ENCODE results near the gene CALHM1. TPM values are rescaled to one million over a fixed set of nuclear protein-coding genes. Genes with fewer than 3 reads are reported as not detected.
A peak's percentile ranks its signal among the peaks of the same experiment; 100 is the strongest.

The CALHM1 gene
- total and polyA plus RNA-seq, 5 donors from 2014 or later = not detected

GRCh38 chr10:103470761-103471653 lies 12.3 kb upstream of the CALHM1 start:
- Mint-ChIP-seq H3K36me3 (no peaks in the 10 kb centered on the region), H3K27me3 (peaks cover 10% of the 10 kb centered on the region), H3K4me1 (peaks cover 0 to 60% (median 34%) of the 10 kb centered on the region in 4 donors), H3K9me3 (no peaks in the 10 kb centered on the region), H3K4me3 (peak overlapping the region; percentile 76 to 82 (median 81)), H3K27ac (peak overlapping the region; percentile 85 to 97 (median 95))
- H3K27ac ChIP-seq (ENCODE audit: insufficient read depth, low read length, poor library complexity, severe bottlenecking) = peak overlapping the region; percentile 72
- ATAC-seq (ENCODE audit: low read depth in 2 of 2) = peak; percentile 93 to 96
- H3K4me3 ChIP-seq (ENCODE audit: low read depth, low read length) = no peak overlapping the region
- no peaks in the 10 kb centered on the region for H3K36me3 ChIP-seq (ENCODE audit: control insufficient read depth, insufficient read depth, low read length)
- no peaks in the 10 kb centered on the region for H3K9me3 ChIP-seq (ENCODE audit: control insufficient read depth in 2 of 2, low read length in 2 of 2)
- H3K4me1 ChIP-seq (ENCODE audit: control insufficient read depth, insufficient read depth, low read length, poor library complexity, severe bottlenecking) = peaks cover 25% of the 10 kb centered on the region
- H3K27me3 ChIP-seq (ENCODE audit: control insufficient read depth, insufficient read depth, low read length) = no peaks in the 10 kb centered on the region
- DNase-seq = peak; percentile 51 to 95 (median 67)

- H3K4me1 ChIP-seq (ENCODE audit: control insufficient read depth, insufficient read depth, low read length, poor library complexity, severe bottlenecking) = peaks cover 25% of the 10 kb centered on the region
- no peaks in the 10 kb centered on the region for H3K9me3 ChIP-seq (ENCODE audit: control insufficient read depth in 2 of 2, low read length in 2 of 2)
- H3K36me3 ChIP-seq (ENCODE audit: control insufficient read depth, insufficient read depth, low read length) = no peaks in the 10 kb centered on the region
- H3K4me3 ChIP-seq (ENCODE audit: low read depth, low read length) = no peak overlapping the region
- no peaks in the 10 kb centered on the region for H3K36me3 Mint-ChIP-seq
- no peak overlapping the region for H3K4me3 Mint-ChIP-seq
- no peak for DNase-seq
- peaks cover 10% of the 10 kb centered on the region for H3K27me3 Mint-ChIP-seq
- no peak overlapping the region for H3K27ac ChIP-seq (ENCODE audit: insufficient read depth, low read length, poor library complexity, severe bottlenecking)
- H3K4me1 Mint-ChIP-seq = peaks cover 0 to 60% (median 34%) of the 10 kb centered on the region in 4 donors
- no peak for ATAC-seq (ENCODE audit: low read depth in 2 of 2)
- H3K27me3 ChIP-seq (ENCODE audit: control insufficient read depth, insufficient read depth, low read length) = no peaks in the 10 kb centered on the region
- H3K27ac Mint-ChIP-seq = peak overlapping the region; percentile 78 to 90 (median 83)
- no peaks in the 10 kb centered on the region for H3K9me3 Mint-ChIP-seq
These were observed 10.5 kb upstream of the CALHM1 start for GRCh38 chr10:103469201-103469600.

GRCh38 chr10:103467406-103467805 lies 8.7 kb upstream of the CALHM1 start:
- Mint-ChIP-seq H3K4me1 (peaks cover 0 to 52% (median 33%) of the 10 kb centered on the region in 4 donors), H3K27ac (peak overlapping the region; percentile 7 to 93 (median 78)), H3K9me3 (no peaks in the 10 kb centered on the region), H3K4me3 (peak overlapping the region in 2 of 4 donors; percentile 17 to 61), H3K27me3 (peaks cover 9% of the 10 kb centered on the region), H3K36me3 (no peaks in the 10 kb centered on the region)
- Histone ChIP-seq H3K27me3 (ENCODE audit: control insufficient read depth, insufficient read depth, low read length) (no peaks in the 10 kb centered on the region), H3K4me3 (ENCODE audit: low read depth, low read length) (no peak overlapping the region), H3K4me1 (ENCODE audit: control insufficient read depth, insufficient read depth, low read length, poor library complexity, severe bottlenecking) (peaks cover 21% of the 10 kb centered on the region), H3K9me3 (ENCODE audit: control insufficient read depth in 2 of 2, low read length in 2 of 2) (no peaks in the 10 kb centered on the region), H3K36me3 (ENCODE audit: control insufficient read depth, insufficient read depth, low read length) (no peaks in the 10 kb centered on the region), H3K27ac (ENCODE audit: insufficient read depth, low read length, poor library complexity, severe bottlenecking) (no peak overlapping the region)
- ATAC-seq (ENCODE audit: low read depth in 2 of 2) (no peak), DNase-seq (no peak)

GRCh38 chr10:103466734-103467133 lies 8.0 kb upstream of the CALHM1 start:
- no peak for DNase-seq
- no peaks in the 10 kb centered on the region for H3K9me3 ChIP-seq (ENCODE audit: control insufficient read depth in 2 of 2, low read length in 2 of 2)
- Mint-ChIP-seq H3K27ac (peak overlapping the region in 2 of 3 donors; percentile 35 to 93), H3K9me3 (no peaks in the 10 kb centered on the region), H3K4me1 (peaks cover 0 to 45% (median 28%) of the 10 kb centered on the region in 4 donors), H3K27me3 (peaks cover 9% of the 10 kb centered on the region), H3K4me3 (no peak overlapping the region), H3K36me3 (no peaks in the 10 kb centered on the region)
- H3K4me1 ChIP-seq (ENCODE audit: control insufficient read depth, insufficient read depth, low read length, poor library complexity, severe bottlenecking) = peaks cover 14% of the 10 kb centered on the region
- no peaks in the 10 kb centered on the region for H3K36me3 ChIP-seq (ENCODE audit: control insufficient read depth, insufficient read depth, low read length)
- no peak for ATAC-seq (ENCODE audit: low read depth in 2 of 2)
- no peaks in the 10 kb centered on the region for H3K27me3 ChIP-seq (ENCODE audit: control insufficient read depth, insufficient read depth, low read length)
- no peak overlapping the region for H3K4me3 ChIP-seq (ENCODE audit: low read depth, low read length)
- no peak overlapping the region for H3K27ac ChIP-seq (ENCODE audit: insufficient read depth, low read length, poor library complexity, severe bottlenecking)

GRCh38 chr10:103465411-103466179 lies 6.9 kb upstream of the CALHM1 start:
- H3K4me1 ChIP-seq (ENCODE audit: control insufficient read depth, insufficient read depth, low read length, poor library complexity, severe bottlenecking) = peaks cover 3% of the 10 kb centered on the region
- H3K4me3 Mint-ChIP-seq = no peak overlapping the region
- no peak overlapping the region for H3K4me3 ChIP-seq (ENCODE audit: low read depth, low read length)
- H3K27me3 Mint-ChIP-seq = peaks cover 8% of the 10 kb centered on the region
- DNase-seq (no peak), ATAC-seq (ENCODE audit: low read depth in 2 of 2) (no peak)
- no peaks in the 10 kb centered on the region for H3K27me3 ChIP-seq (ENCODE audit: control insufficient read depth, insufficient read depth, low read length)
- H3K9me3 Mint-ChIP-seq = no peaks in the 10 kb centered on the region
- no peaks in the 10 kb centered on the region for H3K36me3 Mint-ChIP-seq
- H3K4me1 Mint-ChIP-seq = peaks cover 0 to 33% (median 19%) of the 10 kb centered on the region in 4 donors
- H3K27ac ChIP-seq (ENCODE audit: insufficient read depth, low read length, poor library complexity, severe bottlenecking) = no peak overlapping the region
- H3K36me3 ChIP-seq (ENCODE audit: control insufficient read depth, insufficient read depth, low read length) = no peaks in the 10 kb centered on the region
- no peak overlapping the region for H3K27ac Mint-ChIP-seq
- no peaks in the 10 kb centered on the region for H3K9me3 ChIP-seq (ENCODE audit: control insufficient read depth in 2 of 2, low read length in 2 of 2)

GRCh38 chr10:103463499-103463898 lies 4.8 kb upstream of the CALHM1 start:
- Mint-ChIP-seq H3K27me3 (peaks cover 4% of the 10 kb centered on the region), H3K4me3 (no peak overlapping the region), H3K36me3 (no peaks in the 10 kb centered on the region), H3K9me3 (no peaks in the 10 kb centered on the region), H3K27ac (no peak overlapping the region), H3K4me1 (peaks cover 0 to 22% (median 8%) of the 10 kb centered on the region in 4 donors)
- H3K4me3 ChIP-seq (ENCODE audit: low read depth, low read length) = no peak overlapping the region
- ATAC-seq (ENCODE audit: low read depth in 2 of 2) (no peak), DNase-seq (no peak)
- no peaks in the 10 kb centered on the region for H3K36me3 ChIP-seq (ENCODE audit: control insufficient read depth, insufficient read depth, low read length)
- H3K27ac ChIP-seq (ENCODE audit: insufficient read depth, low read length, poor library complexity, severe bottlenecking) = no peak overlapping the region
- H3K4me1 ChIP-seq (ENCODE audit: control insufficient read depth, insufficient read depth, low read length, poor library complexity, severe bottlenecking) = peaks cover 7% of the 10 kb centered on the region
- no peaks in the 10 kb centered on the region for H3K9me3 ChIP-seq (ENCODE audit: control insufficient read depth in 2 of 2, low read length in 2 of 2)
- H3K27me3 ChIP-seq (ENCODE audit: control insufficient read depth, insufficient read depth, low read length) = no peaks in the 10 kb centered on the region

GRCh38 chr10:103459615-103460014 lies 915 bp upstream of the CALHM1 start:
- no peaks in the 10 kb centered on the region for H3K36me3 Mint-ChIP-seq
- no peaks in the 10 kb centered on the region for H3K9me3 ChIP-seq (ENCODE audit: control insufficient read depth in 2 of 2, low read length in 2 of 2)
- peaks cover 7% of the 10 kb centered on the region for H3K4me1 ChIP-seq (ENCODE audit: control insufficient read depth, insufficient read depth, low read length, poor library complexity, severe bottlenecking)
- peak overlapping the region in 1 of 4 donors; percentile 58 for H3K4me3 Mint-ChIP-seq
- no peaks in the 10 kb centered on the region for H3K27me3 ChIP-seq (ENCODE audit: control insufficient read depth, insufficient read depth, low read length)
- DNase-seq = no peak
- no peak overlapping the region for H3K4me3 ChIP-seq (ENCODE audit: low read depth, low read length)
- H3K4me1 Mint-ChIP-seq = peaks cover 0 to 7% (median under 1%) of the 10 kb centered on the region in 4 donors
- H3K27ac ChIP-seq (ENCODE audit: insufficient read depth, low read length, poor library complexity, severe bottlenecking) = no peak overlapping the region
- H3K9me3 Mint-ChIP-seq = no peaks in the 10 kb centered on the region
- H3K27me3 Mint-ChIP-seq = peaks cover 4% of the 10 kb centered on the region
- no peaks in the 10 kb centered on the region for H3K36me3 ChIP-seq (ENCODE audit: control insufficient read depth, insufficient read depth, low read length)
- ATAC-seq (ENCODE audit: low read depth in 2 of 2) = no peak
- H3K27ac Mint-ChIP-seq = peak overlapping the region in 1 of 3 donors; percentile 38
